ENCODE data around the gene VWA7.
A peak's percentile ranks its signal among the peaks of the same experiment; 100 is the strongest.
"Not testable (repeated sequence)": the region's sequence is repeated elsewhere in the genome, so short reads cannot be mapped to it uniquely, and the experiment has no call there.

The VWA7 gene, protein sequence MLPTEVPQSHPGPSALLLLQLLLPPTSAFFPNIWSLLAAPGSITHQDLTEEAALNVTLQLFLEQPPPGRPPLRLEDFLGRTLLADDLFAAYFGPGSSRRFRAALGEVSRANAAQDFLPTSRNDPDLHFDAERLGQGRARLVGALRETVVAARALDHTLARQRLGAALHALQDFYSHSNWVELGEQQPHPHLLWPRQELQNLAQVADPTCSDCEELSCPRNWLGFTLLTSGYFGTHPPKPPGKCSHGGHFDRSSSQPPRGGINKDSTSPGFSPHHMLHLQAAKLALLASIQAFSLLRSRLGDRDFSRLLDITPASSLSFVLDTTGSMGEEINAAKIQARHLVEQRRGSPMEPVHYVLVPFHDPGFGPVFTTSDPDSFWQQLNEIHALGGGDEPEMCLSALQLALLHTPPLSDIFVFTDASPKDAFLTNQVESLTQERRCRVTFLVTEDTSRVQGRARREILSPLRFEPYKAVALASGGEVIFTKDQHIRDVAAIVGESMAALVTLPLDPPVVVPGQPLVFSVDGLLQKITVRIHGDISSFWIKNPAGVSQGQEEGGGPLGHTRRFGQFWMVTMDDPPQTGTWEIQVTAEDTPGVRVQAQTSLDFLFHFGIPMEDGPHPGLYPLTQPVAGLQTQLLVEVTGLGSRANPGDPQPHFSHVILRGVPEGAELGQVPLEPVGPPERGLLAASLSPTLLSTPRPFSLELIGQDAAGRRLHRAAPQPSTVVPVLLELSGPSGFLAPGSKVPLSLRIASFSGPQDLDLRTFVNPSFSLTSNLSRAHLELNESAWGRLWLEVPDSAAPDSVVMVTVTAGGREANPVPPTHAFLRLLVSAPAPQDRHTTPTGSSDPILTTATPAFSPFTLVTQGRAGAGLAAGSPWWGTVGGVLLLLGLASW

GRCh38 chr6:31776989-31777666 lies at the start of gene VWA7:
VWA7 (minus strand) TSS chr6:31777328; CDS start chr6:31776779, 549 bp downstream.
- no peak for DNase-seq

- no peak for DNase-seq
These were observed 49.7 kb upstream of the VWA7 start for GRCh38 chr6:31826793-31827285.

GRCh38 chr6:31825553-31825952 lies 48.4 kb upstream of the VWA7 start:
- DNase-seq, result no peak

GRCh38 chr6:31823592-31824196 lies 46.6 kb upstream of the VWA7 start:
- not testable (repeated sequence) for DNase-seq

GRCh38 chr6:31822036-31822821 lies 45.1 kb upstream of the VWA7 start:
- DNase-seq, result no peak

DNA sequence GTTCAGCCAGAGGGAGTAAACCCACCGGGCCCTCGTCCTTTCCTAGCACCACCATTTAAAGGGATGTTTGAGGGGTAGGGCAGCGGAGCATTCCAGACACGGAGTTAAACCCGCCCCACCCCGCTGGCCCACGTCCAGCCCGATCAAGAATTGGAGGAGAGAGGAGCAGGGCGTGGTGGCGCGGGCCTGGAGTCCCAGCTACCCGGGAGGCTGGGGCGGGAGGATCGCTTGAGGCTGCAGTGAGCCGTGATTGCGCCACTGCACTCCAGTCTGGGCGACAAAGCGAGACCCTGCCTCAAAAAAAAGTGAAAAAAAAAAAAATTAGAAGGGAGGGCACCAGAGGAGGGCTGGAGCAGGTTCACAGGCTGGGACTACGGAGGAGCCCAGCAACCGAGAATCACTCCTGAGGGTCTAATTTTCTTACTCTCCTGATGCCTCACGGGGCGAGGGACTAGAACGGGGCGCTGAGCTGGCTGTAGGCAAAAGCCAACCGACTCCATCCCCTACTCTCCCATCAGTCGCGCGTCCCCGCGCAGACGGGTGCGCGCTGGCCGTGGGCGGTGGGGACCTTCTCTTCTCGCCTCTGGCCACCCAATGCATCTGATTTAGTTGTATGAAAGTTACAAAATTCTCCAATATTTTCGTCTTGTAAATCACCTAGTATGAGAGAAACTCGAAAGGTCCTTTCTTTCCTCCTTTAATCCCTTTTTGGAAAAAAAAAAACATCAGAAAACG lies 44.3 kb upstream of the VWA7 start:
- no peak for DNase-seq

- DNase-seq, result not testable (repeated sequence)
These were observed 43.3 kb upstream of the VWA7 start for GRCh38 chr6:31820399-31820798.

GRCh38 chr6:31819871-31820299 lies 42.8 kb upstream of the VWA7 start:
- DNase-seq, result no peak

- DNase-seq, result not testable (repeated sequence)
These were observed 40.9 kb upstream of the VWA7 start for GRCh38 chr6:31817929-31818511.

GRCh38 chr6:31817133-31817928 lies 40.2 kb upstream of the VWA7 start:
- DNase-seq, result not testable (repeated sequence)

DNA sequence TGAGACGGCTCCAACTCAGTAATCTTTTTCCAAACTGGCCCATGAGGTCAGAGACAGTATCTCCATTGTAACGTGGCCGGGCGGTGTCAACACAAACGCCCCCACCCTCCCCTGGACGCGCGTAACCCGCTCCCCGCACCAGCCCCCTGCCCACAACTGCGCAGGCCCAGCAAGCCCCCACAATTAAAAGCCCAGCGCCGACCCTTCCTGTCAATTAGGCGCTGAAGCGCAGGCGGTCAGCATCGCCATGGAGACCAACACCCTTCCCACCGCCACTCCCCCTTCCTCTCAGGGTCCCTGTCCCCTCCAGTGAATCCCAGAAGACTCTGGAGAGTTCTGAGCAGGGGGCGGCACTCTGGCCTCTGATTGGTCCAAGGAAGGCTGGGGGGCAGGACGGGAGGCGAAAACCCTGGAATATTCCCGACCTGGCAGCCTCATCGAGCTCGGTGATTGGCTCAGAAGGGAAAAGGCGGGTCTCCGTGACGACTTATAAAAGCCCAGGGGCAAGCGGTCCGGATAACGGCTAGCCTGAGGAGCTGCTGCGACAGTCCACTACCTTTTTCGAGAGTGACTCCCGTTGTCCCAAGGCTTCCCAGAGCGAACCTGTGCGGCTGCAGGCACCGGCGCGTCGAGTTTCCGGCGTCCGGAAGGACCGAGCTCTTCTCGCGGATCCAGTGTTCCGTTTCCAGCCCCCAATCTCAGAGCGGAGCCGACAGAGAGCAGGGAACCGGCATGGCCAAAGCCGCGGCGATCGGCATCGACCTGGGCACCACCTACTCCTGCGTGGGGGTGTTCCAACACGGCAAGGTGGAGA lies 38.1 kb upstream of the VWA7 start, which contains the start of the genes HSPA1A and HSPA1L:
TSS of gene HSPA1A (plus strand) at position 519 of the 814 bp plus-strand sequence. CDS start at position 733, 214 bp downstream.
TSS of gene HSPA1L (minus strand) at position 259 of the 814 bp plus-strand sequence. CDS start 3,311 bp downstream, outside the sequence.
- no peak for DNase-seq

- DNase-seq, result no peak
These were observed 37.5 kb upstream of the VWA7 start for GRCh38 chr6:31814677-31815024.

DNA sequence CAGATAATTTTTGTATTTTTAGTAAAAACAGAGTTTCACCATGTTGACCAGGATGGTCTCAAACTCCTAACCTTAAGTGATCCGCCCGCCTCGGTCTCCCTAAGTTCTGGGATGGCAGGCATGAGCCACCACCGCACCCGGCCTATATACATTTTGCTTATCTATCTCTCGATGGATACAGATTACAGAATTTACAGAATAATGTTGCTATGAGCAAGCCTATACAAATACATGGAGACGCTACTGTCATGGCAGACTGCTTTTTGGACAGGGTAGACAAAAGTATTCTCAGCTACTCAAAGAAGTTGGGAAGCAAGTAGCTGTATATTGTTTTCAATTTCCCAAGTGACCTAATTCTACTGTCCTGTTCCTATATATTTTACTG lies 36.3 kb upstream of the VWA7 start:
- no peak for DNase-seq

DNA sequence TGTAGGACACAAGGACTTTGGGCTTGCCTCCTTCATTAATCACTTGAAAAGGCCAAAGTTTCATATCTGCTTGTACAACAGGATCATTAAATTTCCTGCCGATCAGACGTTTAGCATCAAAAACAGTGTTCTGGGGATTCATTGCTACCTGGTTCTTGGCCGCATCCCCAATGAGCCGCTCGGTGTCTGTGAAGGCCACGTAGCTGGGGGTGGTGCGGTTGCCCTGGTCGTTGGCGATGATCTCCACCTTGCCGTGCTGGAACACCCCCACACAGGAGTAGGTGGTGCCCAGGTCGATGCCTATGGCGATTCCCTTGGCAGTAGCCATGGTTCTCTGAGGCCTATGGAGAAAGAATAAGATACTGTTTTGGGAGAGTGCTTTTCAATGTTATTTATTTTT lies 34.5 kb upstream of the VWA7 start:
- no peak for DNase-seq

- not testable (repeated sequence) for DNase-seq
These were observed 31.5 kb upstream of the VWA7 start for GRCh38 chr6:31808599-31808998.

- DNase-seq, result peak; percentile 80
These were observed 29.5 kb upstream of the VWA7 start, which contains the start of gene LSM2 for GRCh38 chr6:31806470-31807272. LSM2 (minus strand) TSS chr6:31806966; CDS start chr6:31806757, 209 bp downstream.

DNA sequence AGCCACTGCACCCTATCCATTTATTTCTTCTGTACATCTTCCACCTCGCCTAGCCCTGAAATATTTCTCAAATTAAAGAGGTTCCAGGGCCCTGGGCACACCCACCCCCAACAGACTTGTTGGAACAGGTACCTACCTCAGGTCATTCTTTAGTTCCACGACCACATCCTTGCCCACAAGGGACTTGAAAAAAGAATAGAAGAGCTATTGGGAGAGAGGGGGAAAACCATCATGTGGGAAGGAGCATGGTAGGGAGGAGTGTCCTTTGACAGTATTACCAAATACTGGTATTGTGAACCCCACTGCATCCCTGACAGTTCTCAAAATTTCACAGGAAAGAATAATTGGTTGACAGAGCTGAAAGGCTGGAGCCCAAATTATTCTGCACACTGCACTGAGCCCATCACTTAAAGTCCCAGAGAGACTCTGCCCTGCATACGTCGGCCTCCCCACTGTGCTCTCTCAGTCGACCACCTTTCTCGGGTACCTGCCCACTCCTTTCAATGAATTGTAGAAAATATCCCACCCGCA lies 28.9 kb upstream of the VWA7 start:
- DNase-seq, result no peak

Data from NCI-H2107 (cell line).